Effector memory CD8-positive, alpha-beta T cell (primary cell): ENCODE results near the gene COL25A1.

Experiments used
- ATAC-seq: fragments of 150-1000 bp; cut with Tn5 transposase; replicated peaks from 2 replicates; pipeline ENCODE4 v1.10.0; 2021; ENCODE audit warnings: mild to moderate bottlenecking, moderate library complexity
- DNase-seq, 3 experiments: peaks; one replicate each; pipeline ENCODE4 v3.0.0; 2021
- H3K27ac Mint-ChIP-seq, 2 donors: one replicate each; pipeline ENCODE4 v1.8.0; 2022; ENCODE audit warnings: mild to moderate bottlenecking in 2 of 2, mixed read lengths in 2 of 2, moderate library complexity in 2 of 2
- H3K27me3 Mint-ChIP-seq, 2 donors: one replicate each; pipeline ENCODE4 v1.8.0; 2022; ENCODE audit warnings: mixed read lengths in 2 of 2
- H3K36me3 Mint-ChIP-seq: one replicate; pipeline ENCODE4 v1.8.0; 2022; ENCODE audit warnings: mild to moderate bottlenecking, moderate library complexity, mixed read lengths; ENCODE audit not compliant: insufficient read depth
- H3K4me1 Mint-ChIP-seq, 2 donors: one replicate each; pipeline ENCODE4 v1.8.0; 2022; ENCODE audit warnings: low read depth in 2 of 2, mixed read lengths in 2 of 2
- H3K4me3 Mint-ChIP-seq, 2 donors: one replicate each; pipeline ENCODE4 v1.8.0; 2022; ENCODE audit warnings: mild to moderate bottlenecking in 2 of 2, mixed read lengths in 2 of 2, moderate library complexity in 2 of 2
- H3K9me3 Mint-ChIP-seq, 2 donors: one replicate each; pipeline ENCODE4 v1.8.0; 2022; ENCODE audit warnings: mixed read lengths in 2 of 2

Gene COL25A1

DNA sequence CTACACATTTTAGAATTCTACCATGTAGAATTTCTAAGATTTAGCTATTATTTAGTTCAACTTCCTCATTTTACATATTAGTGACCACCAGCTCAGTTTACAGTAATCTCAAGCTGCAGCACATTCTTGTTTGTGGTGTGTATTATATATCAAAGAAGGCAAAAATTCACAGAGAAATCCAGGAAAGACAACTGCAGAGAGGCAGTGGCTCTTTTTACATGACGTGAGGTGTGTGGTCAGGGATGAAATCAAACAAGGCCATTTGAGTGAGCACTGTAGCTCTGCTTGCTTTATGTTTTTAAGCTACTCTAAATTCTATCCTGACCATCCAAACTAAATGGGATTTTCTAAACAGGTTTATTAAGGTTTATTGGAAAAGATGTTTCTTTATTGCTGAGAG is 71.1 kb downstream of the COL25A1 start:
- peaks cover 0 to 3% of the 10 kb centered on the region in 2 donors for H3K9me3 Mint-ChIP-seq
- ATAC-seq (no peak), DNase-seq (no peak)
- H3K27me3 Mint-ChIP-seq, result peaks cover 7 to 17% of the 10 kb centered on the region in 2 donors
- no peak overlapping the region for H3K4me3 Mint-ChIP-seq
- no peak overlapping the region for H3K27ac Mint-ChIP-seq
- H3K36me3 Mint-ChIP-seq, result no peaks in the 10 kb centered on the region
- H3K4me1 Mint-ChIP-seq, result no peaks in the 10 kb centered on the region

DNA sequence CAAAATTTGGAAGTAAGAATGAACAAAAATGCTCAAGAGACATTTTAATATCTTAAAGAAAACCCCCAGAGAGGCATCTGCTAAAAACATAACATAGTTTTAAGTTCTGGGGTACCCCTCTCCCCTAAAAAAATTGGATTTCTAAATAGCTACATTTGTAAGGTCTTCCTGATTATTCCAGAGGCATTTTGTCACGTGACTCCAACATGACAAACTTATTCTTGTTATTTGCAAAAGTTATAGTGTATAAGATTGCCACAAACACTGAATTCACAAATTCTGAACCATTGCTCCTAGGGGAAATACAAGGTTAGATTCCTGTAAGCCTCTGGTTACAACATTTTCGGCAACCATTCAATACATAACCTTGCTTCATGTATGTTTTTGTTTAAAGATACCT is 73.4 kb downstream of the COL25A1 start:
- ATAC-seq, result no peak
- Mint-ChIP-seq H3K9me3 (peaks cover 0 to 3% of the 10 kb centered on the region in 2 donors), H3K27ac (no peak overlapping the region)

DNA sequence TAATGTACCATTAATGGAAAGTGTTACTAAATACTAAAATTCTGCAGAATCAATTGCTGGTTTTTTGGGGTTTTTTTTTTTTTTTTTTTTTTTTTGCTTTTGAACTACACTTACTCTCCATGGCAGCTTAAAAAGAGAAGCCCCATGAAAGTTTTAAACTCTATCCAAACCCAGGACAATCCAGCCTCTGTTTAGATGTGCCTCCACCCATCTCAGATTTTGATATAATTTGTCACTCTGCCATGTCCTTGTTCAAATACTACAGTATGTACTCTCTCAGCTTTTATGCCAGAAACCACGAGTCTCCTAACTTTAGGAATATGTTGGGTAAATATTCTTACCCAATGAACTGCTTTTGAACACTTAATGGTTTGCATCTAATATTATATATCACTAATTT is 84.2 kb downstream of the COL25A1 start:
- Mint-ChIP-seq H3K4me3 (no peak overlapping the region), H3K4me1 (no peaks in the 10 kb centered on the region), H3K36me3 (no peaks in the 10 kb centered on the region), H3K27ac (no peak overlapping the region), H3K9me3 (no peaks in the 10 kb centered on the region), H3K27me3 (peaks cover 7 to 18% of the 10 kb centered on the region in 2 donors)
- ATAC-seq (no peak), DNase-seq (no peak)

More for the DNA sequence above, 73.4 kb downstream of the COL25A1 start:
- H3K4me3 Mint-ChIP-seq, result no peak overlapping the region
- peaks cover 12 to 17% of the 10 kb centered on the region in 2 donors for H3K27me3 Mint-ChIP-seq
- no peaks in the 10 kb centered on the region for H3K36me3 Mint-ChIP-seq
- DNase-seq, result no peak
- H3K4me1 Mint-ChIP-seq, result no peaks in the 10 kb centered on the region

DNA sequence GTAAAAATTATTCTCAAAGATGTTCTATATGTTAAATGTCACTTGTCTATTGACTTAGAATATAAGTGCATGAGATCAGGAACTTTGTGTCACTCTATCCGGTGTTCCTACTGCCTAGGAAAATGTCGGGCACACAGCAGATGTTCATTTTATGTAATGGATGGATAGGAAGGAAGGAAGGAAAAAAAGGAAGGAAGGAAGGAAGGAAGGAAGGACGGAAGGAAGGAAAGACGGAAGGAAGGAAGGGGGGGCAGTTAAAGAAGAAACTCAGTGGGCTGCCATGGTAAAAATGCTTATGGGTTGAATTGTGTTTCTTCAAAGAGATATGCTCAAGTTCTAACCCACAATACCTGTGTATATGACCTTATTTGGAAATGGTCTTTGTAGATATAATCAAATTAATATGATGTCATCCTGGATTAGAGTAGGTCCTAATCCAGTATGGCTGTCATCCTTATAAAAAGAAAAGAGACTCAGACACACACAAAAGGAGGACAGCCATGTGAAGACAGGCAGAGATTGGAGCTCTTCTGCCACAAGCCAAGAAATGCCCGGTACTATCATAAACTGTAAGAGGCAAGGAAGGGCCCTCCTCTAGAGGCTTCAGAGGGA is 86.3 kb downstream of the COL25A1 start:
- Mint-ChIP-seq H3K4me1 (no peaks in the 10 kb centered on the region), H3K36me3 (no peaks in the 10 kb centered on the region), H3K9me3 (no peaks in the 10 kb centered on the region), H3K27ac (no peak overlapping the region), H3K4me3 (no peak overlapping the region), H3K27me3 (peaks cover 12 to 25% of the 10 kb centered on the region in 2 donors)
- no peak for DNase-seq
- no peak for ATAC-seq

DNA sequence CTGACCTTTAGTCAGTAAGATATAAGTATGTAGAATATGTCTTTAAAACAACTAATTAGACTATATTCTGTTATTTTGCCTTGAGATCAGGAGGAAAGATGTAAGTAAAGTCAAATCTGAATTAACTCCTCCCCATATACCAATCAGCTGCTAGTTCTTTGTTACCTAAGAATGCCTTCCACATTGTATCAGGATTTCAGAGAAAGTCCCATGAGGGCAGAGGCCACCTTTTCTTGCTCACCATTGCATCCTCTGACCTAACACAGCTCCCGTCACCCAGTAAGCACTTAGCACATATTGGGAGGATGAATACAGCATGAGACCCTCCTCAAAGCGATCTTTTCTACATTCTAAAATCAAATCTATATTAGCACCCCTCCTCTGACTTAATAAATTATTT is 87.0 kb downstream of the COL25A1 start:
- Mint-ChIP-seq H3K4me3 (no peak overlapping the region), H3K4me1 (no peaks in the 10 kb centered on the region), H3K27ac (no peak overlapping the region), H3K27me3 (peaks cover 12 to 30% of the 10 kb centered on the region in 2 donors), H3K36me3 (no peaks in the 10 kb centered on the region), H3K9me3 (no peaks in the 10 kb centered on the region)
- ATAC-seq (no peak), DNase-seq (no peak)

DNA sequence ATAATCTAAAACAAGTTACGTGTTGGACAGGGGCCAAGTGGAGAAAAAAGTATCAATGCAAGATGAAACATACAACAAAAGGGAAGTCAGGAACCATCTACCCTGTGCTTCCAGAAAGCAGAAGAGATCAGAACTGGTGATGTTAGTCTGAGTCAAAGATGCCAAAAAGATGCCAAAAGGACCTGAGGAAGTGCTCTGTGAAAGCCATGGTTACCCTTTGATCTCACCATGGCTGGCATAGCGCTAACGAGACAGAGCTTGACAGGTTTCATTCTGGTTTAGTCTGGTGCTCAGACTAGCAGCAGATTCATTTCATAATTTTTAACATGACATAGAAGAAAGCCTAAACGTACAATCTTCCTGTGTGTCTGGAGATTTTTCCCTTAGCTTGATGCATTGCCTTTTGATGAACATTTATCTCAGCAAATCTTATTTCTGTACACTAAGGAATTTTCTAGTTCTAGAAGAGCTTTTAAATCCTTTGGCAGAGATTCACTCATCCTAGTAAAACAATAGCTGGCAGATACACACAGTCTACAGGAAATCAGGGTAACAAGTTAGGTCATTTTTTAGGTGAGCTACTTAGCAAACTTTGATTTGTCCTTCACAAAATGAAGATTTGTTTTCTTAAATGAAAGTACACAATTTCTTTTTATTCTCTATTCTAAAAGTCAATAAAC is 87.7 kb downstream of the COL25A1 start:
- DNase-seq (no peak), ATAC-seq (no peak)
- H3K36me3 Mint-ChIP-seq, result no peaks in the 10 kb centered on the region
- peaks cover 12 to 33% of the 10 kb centered on the region in 2 donors for H3K27me3 Mint-ChIP-seq
- H3K9me3 Mint-ChIP-seq, result no peaks in the 10 kb centered on the region
- H3K4me1 Mint-ChIP-seq, result no peaks in the 10 kb centered on the region
- H3K27ac Mint-ChIP-seq, result no peak overlapping the region
- no peak overlapping the region for H3K4me3 Mint-ChIP-seq

DNA sequence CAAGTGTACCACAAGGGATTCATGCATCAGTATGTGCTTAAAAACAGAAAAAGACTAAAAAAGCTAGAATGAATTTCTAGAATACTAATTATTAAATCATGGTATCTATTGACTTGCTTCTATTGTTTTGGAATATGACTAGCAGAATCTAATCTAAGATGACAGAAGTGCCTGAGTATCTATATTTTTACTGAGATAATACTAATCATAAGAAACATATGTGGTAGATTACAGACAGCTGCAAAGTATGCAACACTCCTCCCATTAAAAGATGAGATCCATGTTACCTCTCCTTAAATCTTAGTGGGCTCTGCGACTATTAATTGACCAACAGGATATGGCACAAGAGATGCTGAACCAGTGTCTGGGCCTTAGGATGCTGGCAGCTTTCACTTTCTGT is 89.4 kb downstream of the COL25A1 start:
- no peaks in the 10 kb centered on the region for H3K4me1 Mint-ChIP-seq
- no peak overlapping the region for H3K27ac Mint-ChIP-seq
- H3K9me3 Mint-ChIP-seq, result no peaks in the 10 kb centered on the region
- H3K36me3 Mint-ChIP-seq, result no peaks in the 10 kb centered on the region
- ATAC-seq (no peak), DNase-seq (no peak)
- peaks cover 4 to 22% of the 10 kb centered on the region in 2 donors for H3K27me3 Mint-ChIP-seq
- H3K4me3 Mint-ChIP-seq, result no peak overlapping the region

DNA sequence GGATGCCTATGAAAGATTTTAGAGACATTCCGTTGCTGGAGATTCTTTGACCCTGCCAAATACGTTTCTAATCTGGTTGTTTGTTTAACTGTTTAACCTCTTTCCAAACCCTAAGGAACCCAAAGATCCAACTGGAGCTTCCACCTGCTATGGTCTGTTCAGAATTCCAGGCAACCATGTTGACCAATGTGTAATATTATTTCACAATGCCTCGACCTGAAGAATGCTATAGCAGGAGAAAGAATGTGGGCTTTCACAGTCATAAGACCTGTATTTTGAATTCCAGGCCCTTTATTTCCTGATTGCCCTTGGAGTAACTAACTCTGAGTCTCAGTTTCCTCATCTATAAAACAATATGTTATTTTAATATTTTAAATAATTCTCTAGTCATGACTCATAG is 90.8 kb downstream of the COL25A1 start:
- Mint-ChIP-seq H3K36me3 (no peaks in the 10 kb centered on the region), H3K4me3 (no peak overlapping the region), H3K9me3 (no peaks in the 10 kb centered on the region), H3K27me3 (peaks cover 4 to 22% of the 10 kb centered on the region in 2 donors), H3K4me1 (no peaks in the 10 kb centered on the region), H3K27ac (no peak overlapping the region)
- ATAC-seq (no peak), DNase-seq (no peak)

DNA sequence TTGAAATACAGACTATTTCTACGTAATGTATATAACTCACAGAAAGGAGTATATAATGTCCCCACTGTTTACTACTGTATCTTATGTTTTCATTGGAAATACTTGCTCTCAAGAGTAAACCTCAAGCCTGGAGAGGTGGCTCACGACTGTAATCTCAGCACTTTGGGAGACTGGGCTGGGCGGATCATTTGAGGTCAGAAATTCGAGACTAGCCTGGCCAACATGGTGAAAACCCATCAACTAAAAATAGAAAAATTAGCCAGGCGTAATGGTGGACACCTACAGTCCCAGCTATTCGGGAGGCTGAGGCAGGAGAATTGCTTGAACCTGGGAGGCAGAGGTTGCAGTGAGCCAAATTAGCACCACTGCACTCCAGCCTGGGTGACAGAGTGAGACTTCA is 92.8 kb downstream of the COL25A1 start:
- no peak for DNase-seq
- no peaks in the 10 kb centered on the region for H3K36me3 Mint-ChIP-seq
- peaks cover 14 to 36% of the 10 kb centered on the region in 2 donors for H3K27me3 Mint-ChIP-seq
- H3K4me1 Mint-ChIP-seq, result no peaks in the 10 kb centered on the region
- ATAC-seq, result no peak
- H3K9me3 Mint-ChIP-seq, result no peaks in the 10 kb centered on the region
- no peak overlapping the region for H3K27ac Mint-ChIP-seq
- H3K4me3 Mint-ChIP-seq, result no peak overlapping the region

DNA sequence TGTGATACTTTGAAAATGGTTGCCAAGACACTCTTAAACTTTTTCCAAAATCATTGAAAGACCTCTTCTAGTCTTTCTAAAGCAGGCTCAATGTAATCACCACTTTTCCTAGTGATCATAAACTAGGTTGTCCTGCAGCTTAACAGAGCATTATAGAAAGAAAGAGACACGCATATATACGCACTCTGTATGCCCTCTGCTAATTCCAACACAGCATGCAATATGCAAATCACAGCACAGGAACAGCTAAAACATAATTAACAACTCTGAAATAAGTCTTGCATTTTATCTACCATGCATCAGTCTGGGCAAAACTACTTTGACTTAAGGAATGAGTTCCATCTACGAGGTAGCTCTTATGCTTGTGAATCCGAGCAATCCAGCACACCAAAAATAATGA is 94.6 kb downstream of the COL25A1 start:
- H3K27ac Mint-ChIP-seq, result no peak overlapping the region
- H3K9me3 Mint-ChIP-seq, result no peaks in the 10 kb centered on the region
- H3K4me3 Mint-ChIP-seq, result no peak overlapping the region
- no peak for ATAC-seq
- no peak for DNase-seq
- H3K27me3 Mint-ChIP-seq, result peaks cover 14 to 33% of the 10 kb centered on the region in 2 donors
- no peaks in the 10 kb centered on the region for H3K36me3 Mint-ChIP-seq
- H3K4me1 Mint-ChIP-seq, result no peaks in the 10 kb centered on the region

DNA sequence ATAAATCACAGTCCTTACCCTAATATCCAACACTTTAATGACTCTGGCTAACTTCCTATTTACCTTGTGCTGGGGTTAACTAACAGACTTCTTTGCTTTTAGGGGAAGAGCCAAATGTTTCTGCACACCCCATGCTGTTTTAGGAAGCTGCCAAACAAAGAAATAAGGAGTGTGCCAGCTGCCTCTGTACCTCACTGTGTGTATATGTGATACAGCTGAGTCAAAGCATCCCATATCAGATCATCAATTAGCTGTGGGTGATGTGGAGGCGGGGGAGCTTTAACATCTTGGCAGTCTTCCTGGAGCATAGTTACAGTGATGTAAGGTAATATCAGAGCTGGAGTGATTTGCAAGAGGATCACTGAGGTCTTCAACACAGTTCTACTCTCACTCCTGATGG is 95.4 kb downstream of the COL25A1 start:
- Mint-ChIP-seq H3K4me1 (no peaks in the 10 kb centered on the region), H3K27me3 (peaks cover 12 to 35% of the 10 kb centered on the region in 2 donors), H3K9me3 (no peaks in the 10 kb centered on the region), H3K27ac (no peak overlapping the region), H3K4me3 (no peak overlapping the region), H3K36me3 (no peaks in the 10 kb centered on the region)
- DNase-seq, result no peak
- no peak for ATAC-seq

DNA sequence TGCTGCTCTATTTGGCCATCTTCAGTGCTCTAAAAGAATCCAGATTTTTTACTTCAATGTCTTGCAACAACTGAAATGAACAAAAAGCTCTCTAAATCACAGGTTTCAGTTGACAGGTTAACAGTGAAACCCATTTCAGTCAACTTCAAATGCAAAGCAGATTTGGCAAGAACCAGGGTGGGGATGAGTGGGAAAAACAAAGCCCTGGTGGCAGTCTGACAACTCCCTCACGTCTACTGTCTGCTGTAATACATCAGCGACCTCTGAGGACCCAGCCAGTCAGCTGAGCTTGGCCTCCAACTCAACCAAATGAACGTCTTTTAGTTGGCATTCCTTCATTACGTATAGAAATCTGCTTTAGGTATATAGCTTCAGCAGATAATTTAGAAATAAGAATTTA is 95.8 kb downstream of the COL25A1 start:
- Mint-ChIP-seq H3K4me3 (no peak overlapping the region), H3K27me3 (peaks cover 16 to 39% of the 10 kb centered on the region in 2 donors), H3K4me1 (no peaks in the 10 kb centered on the region), H3K27ac (no peak overlapping the region), H3K36me3 (no peaks in the 10 kb centered on the region), H3K9me3 (no peaks in the 10 kb centered on the region)
- DNase-seq (no peak), ATAC-seq (no peak)

DNA sequence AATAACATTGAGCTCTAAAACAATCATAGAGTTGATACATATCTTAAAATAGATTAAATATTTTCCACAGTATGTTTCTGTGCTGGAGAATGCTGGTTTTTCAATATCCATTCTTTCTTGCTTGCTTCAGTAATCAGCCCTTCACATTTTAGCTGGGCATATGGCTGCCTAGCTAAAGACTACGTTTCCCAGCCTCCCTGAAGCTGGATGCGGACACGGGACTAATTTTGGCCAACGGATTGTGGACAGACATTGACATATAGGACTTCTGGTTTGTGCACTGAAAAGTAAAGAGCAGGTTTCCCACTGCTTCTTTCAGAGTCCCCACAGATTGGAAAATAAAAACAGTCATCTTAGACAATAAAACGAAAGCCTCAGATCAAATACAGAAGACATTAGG is 97.3 kb downstream of the COL25A1 start:
- no peaks in the 10 kb centered on the region for H3K9me3 Mint-ChIP-seq
- H3K4me3 Mint-ChIP-seq, result no peak overlapping the region
- ATAC-seq (no peak), DNase-seq (no peak)
- H3K36me3 Mint-ChIP-seq, result no peaks in the 10 kb centered on the region
- H3K4me1 Mint-ChIP-seq, result no peaks in the 10 kb centered on the region
- H3K27me3 Mint-ChIP-seq, result peaks cover 24 to 38% of the 10 kb centered on the region in 2 donors
- H3K27ac Mint-ChIP-seq, result no peak overlapping the region

DNA sequence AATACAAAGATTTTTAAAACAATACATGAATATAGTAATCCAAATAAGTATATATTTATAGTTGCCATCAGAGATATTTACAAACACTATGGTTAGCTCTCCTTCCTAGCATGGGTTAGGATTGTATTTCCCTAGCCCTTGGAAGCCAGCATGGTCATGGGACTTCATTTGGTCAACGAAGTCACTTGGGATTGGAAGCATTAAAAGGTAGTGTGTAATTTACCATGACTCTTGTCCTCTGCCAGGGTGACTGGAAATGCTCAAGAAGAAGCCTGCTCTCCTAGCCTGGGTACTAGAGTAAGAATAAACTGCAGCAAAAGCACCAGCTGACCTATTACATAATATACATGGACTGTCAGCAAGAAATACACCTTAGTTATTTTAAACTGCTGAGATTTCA is 102.9 kb downstream of the COL25A1 start:
- Mint-ChIP-seq H3K4me3 (no peak overlapping the region), H3K9me3 (no peaks in the 10 kb centered on the region), H3K27me3 (peaks cover 14 to 24% of the 10 kb centered on the region in 2 donors), H3K36me3 (no peaks in the 10 kb centered on the region), H3K4me1 (no peaks in the 10 kb centered on the region), H3K27ac (no peak overlapping the region)
- no peak for ATAC-seq
- DNase-seq, result no peak
